ENCODE measurements around the gene SERPINA5.

GRCh38 chr14:94543449-94544124, 37.6 kb upstream of the SERPINA5 start:
- TF ChIP-seq CTCF (IDR thresholded peaks at IDR 0.05) (no peak), EP300 (IDR thresholded peaks at IDR 0.05; ENCODE audit: low read depth) (no peak)
